Endothelial cell (in vitro differentiated cells): ENCODE measurements around the gene GC. TPM values are rescaled to one million over a fixed set of nuclear protein-coding genes. Genes with fewer than 3 reads are reported as not detected.
"Not testable (repeated sequence)": the region's sequence is repeated elsewhere in the genome, so short reads cannot be mapped to it uniquely, and the experiment has no call there.

ENCODE experiments used
- DNase-seq: peaks from one replicate; pipeline ENCODE4 v3.0.0; 2021; ENCODE audit warnings: low spot score
- H3K27ac Mint-ChIP-seq: one replicate; pipeline ENCODE4 v1.8.0; 2021; ENCODE audit warnings: mixed read lengths, inconsistent platforms; ENCODE audit not compliant: unreplicated experiment
- H3K27me3 Mint-ChIP-seq: one replicate; pipeline ENCODE4 v1.8.0; 2021; ENCODE audit warnings: mild to moderate bottlenecking, moderate library complexity, mixed read lengths, inconsistent platforms; ENCODE audit not compliant: unreplicated experiment
- H3K36me3 Mint-ChIP-seq: one replicate; pipeline ENCODE4 v1.8.0; 2021; ENCODE audit warnings: mild to moderate bottlenecking, low read depth, mixed read lengths, inconsistent platforms; ENCODE audit not compliant: unreplicated experiment
- H3K4me1 Mint-ChIP-seq: one replicate; pipeline ENCODE4 v1.8.0; 2021; ENCODE audit warnings: mild to moderate bottlenecking, mixed read lengths, inconsistent platforms; ENCODE audit not compliant: unreplicated experiment
- H3K4me3 Mint-ChIP-seq: one replicate; pipeline ENCODE4 v1.8.0; 2021; ENCODE audit warnings: mild to moderate bottlenecking, mixed read lengths, inconsistent platforms; ENCODE audit not compliant: unreplicated experiment
- H3K9me3 Mint-ChIP-seq: one replicate; pipeline ENCODE4 v1.8.0; 2021; ENCODE audit warnings: mixed read lengths, inconsistent platforms; ENCODE audit not compliant: unreplicated experiment
- total RNA-seq: library from RNA; stranded (reverse); fragmentation: NEBNext Ultra II Directional; extraction: Animal tissue kit (Norgen Biotek cat#: 25700); gene quantifications from one replicate; pipeline ENCODE4 v1.2.1, GENCODE V29; 2021; ENCODE audit not compliant: unreplicated experiment
- TF ChIP-seq, protein P1 (sequence below): fragments of 200-600 bp; sonication (generic); IDR thresholded peaks from one replicate; pipeline ENCODE4 v1.5.0; 2021; ENCODE audit warnings: antibody characterized with exemption; ENCODE audit not compliant: unreplicated experiment

Gene GC
- total RNA-seq, 1 donor from 2014 or later = 0.23 TPM

- no peak for DNase-seq
- TF ChIP-seq, protein P1, sequence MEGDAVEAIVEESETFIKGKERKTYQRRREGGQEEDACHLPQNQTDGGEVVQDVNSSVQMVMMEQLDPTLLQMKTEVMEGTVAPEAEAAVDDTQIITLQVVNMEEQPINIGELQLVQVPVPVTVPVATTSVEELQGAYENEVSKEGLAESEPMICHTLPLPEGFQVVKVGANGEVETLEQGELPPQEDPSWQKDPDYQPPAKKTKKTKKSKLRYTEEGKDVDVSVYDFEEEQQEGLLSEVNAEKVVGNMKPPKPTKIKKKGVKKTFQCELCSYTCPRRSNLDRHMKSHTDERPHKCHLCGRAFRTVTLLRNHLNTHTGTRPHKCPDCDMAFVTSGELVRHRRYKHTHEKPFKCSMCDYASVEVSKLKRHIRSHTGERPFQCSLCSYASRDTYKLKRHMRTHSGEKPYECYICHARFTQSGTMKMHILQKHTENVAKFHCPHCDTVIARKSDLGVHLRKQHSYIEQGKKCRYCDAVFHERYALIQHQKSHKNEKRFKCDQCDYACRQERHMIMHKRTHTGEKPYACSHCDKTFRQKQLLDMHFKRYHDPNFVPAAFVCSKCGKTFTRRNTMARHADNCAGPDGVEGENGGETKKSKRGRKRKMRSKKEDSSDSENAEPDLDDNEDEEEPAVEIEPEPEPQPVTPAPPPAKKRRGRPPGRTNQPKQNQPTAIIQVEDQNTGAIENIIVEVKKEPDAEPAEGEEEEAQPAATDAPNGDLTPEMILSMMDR = no peak
- H3K4me1 Mint-ChIP-seq = peaks cover 27% of the 10 kb centered on the region
- no peak overlapping the region for H3K4me3 Mint-ChIP-seq
- H3K9me3 Mint-ChIP-seq = no peaks in the 10 kb centered on the region
- H3K27me3 Mint-ChIP-seq = peaks cover 1% of the 10 kb centered on the region
- peaks cover 3% of the 10 kb centered on the region for H3K36me3 Mint-ChIP-seq
- no peak overlapping the region for H3K27ac Mint-ChIP-seq
These were observed 43.9 kb upstream of the GC start for GRCh38 chr4:71827826-71828225.

- H3K9me3 Mint-ChIP-seq = no peaks in the 10 kb centered on the region
These were observed 32.9 kb upstream of the GC start for GRCh38 chr4:71816676-71817303.

GRCh38 chr4:71814433-71814832, 30.6 kb upstream of the GC start:
- Mint-ChIP-seq H3K27ac (no peak overlapping the region), H3K4me1 (peaks cover 8% of the 10 kb centered on the region), H3K4me3 (no peak overlapping the region), H3K27me3 (no peaks in the 10 kb centered on the region), H3K9me3 (no peaks in the 10 kb centered on the region), H3K36me3 (no peaks in the 10 kb centered on the region)
- no peak for DNase-seq
- TF ChIP-seq, protein P1 = no peak

More at GRCh38 chr4:71816676-71817303, 32.9 kb upstream of the GC start:
- TF ChIP-seq, protein P1 = no peak
- Mint-ChIP-seq H3K4me1 (peaks cover 8% of the 10 kb centered on the region), H3K27ac (no peak overlapping the region), H3K36me3 (no peaks in the 10 kb centered on the region), H3K4me3 (no peak overlapping the region), H3K27me3 (no peaks in the 10 kb centered on the region)
- DNase-seq = no peak

DNA sequence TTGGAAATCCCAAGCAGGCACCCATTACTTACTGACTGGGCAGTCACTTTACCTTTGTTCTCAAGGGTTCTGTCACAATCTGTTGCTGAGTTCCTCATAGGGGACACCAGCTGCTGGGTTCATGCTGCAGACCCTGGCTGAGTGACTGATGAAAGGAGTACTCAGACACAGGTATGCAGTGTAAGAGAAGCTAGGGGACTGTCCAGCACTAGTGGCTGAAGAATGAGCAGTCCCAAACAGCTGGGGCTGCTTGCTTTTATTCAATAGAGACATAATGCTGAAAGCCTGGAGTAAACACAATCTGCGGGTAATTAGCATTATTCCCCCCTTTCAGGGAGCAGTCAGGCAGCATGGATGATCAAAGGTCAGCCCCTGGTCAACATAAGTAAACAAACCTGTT, 25.9 kb upstream of the GC start:
- not testable (repeated sequence) for H3K36me3 Mint-ChIP-seq, H3K9me3 Mint-ChIP-seq, DNase-seq

GRCh38 chr4:71807469-71807868, 23.6 kb upstream of the GC start:
- Mint-ChIP-seq H3K9me3 (no peaks in the 10 kb centered on the region), H3K4me3 (no peak overlapping the region), H3K27ac (no peak overlapping the region), H3K27me3 (no peaks in the 10 kb centered on the region), H3K36me3 (peaks cover 3% of the 10 kb centered on the region), H3K4me1 (no peaks in the 10 kb centered on the region)
- TF ChIP-seq, protein P1 = no peak
- no peak for DNase-seq

More for the DNA sequence above, 25.9 kb upstream of the GC start:
- H3K4me3 Mint-ChIP-seq, H3K27me3 Mint-ChIP-seq, H3K27ac Mint-ChIP-seq, H3K4me1 Mint-ChIP-seq: not testable (repeated sequence)

GRCh38 chr4:71805230-71805629, 21.4 kb upstream of the GC start:
- not testable (repeated sequence) for H3K36me3 Mint-ChIP-seq, H3K9me3 Mint-ChIP-seq, H3K4me3 Mint-ChIP-seq, H3K27me3 Mint-ChIP-seq, H3K4me1 Mint-ChIP-seq, H3K27ac Mint-ChIP-seq, DNase-seq

GRCh38 chr4:71804017-71804697, 20.3 kb upstream of the GC start:
- not testable (repeated sequence) for H3K9me3 Mint-ChIP-seq, H3K27ac Mint-ChIP-seq, H3K4me1 Mint-ChIP-seq, DNase-seq, H3K36me3 Mint-ChIP-seq, H3K27me3 Mint-ChIP-seq, H3K4me3 Mint-ChIP-seq
